Loucy (cell line): ENCODE results near the gene PROK1.

Experiments
- H2AFZ ChIP-seq: fragments of 200-600 bp; sonication (generic); 2 replicates; pipeline ENCODE4 v1.6.0; 2016; ENCODE audit warnings: antibody characterized with exemption, mild to moderate bottlenecking, low read length, moderate library complexity
- H3F3A ChIP-seq: fragments of 200-600 bp; 2 replicates; pipeline ENCODE4 v1.6.0; 2016; ENCODE audit warnings: antibody characterized with exemption, low read depth, mild to moderate bottlenecking
- H3K27me3 ChIP-seq: fragments of 200-600 bp; sonication (generic); 2 replicates; pipeline ENCODE4 v1.6.1; 2014; ENCODE audit warnings: low read length, mild to moderate bottlenecking; ENCODE audit not compliant: insufficient read depth, poor library complexity, severe bottlenecking
- H3K36me3 ChIP-seq: fragments of 200-600 bp; sonication (generic); 2 replicates; pipeline ENCODE4 v1.6.1; 2016; ENCODE audit warnings: low read length; ENCODE audit not compliant: insufficient read depth
- H3K4me1 ChIP-seq: fragments of 200-600 bp; sonication (generic); 2 replicates; pipeline ENCODE4 v1.5.1; 2014; ENCODE audit warnings: low read length, mild to moderate bottlenecking; ENCODE audit not compliant: insufficient read depth, poor library complexity, severe bottlenecking
- H3K4me2 ChIP-seq: fragments of 200-600 bp; sonication (generic); 2 replicates; pipeline ENCODE4 v1.6.0; 2014; ENCODE audit warnings: antibody characterized with exemption, low read length, low read depth, mild to moderate bottlenecking; ENCODE audit not compliant: poor library complexity, severe bottlenecking
- H3K4me3 ChIP-seq: fragments of 200-600 bp; sonication (generic); 2 replicates; pipeline ENCODE4 v1.5.1; 2014; ENCODE audit warnings: low read length, mild to moderate bottlenecking, mixed read lengths; ENCODE audit not compliant: poor library complexity, severe bottlenecking
- H3K79me2 ChIP-seq: fragments of 200-600 bp; sonication (generic); 2 replicates; pipeline ENCODE4 v1.6.1; 2014; ENCODE audit warnings: low read length; ENCODE audit not compliant: insufficient read depth
- H3K9ac ChIP-seq: fragments of 200-600 bp; sonication (generic); 2 replicates; pipeline ENCODE4 v1.6.0; 2014; ENCODE audit warnings: mild to moderate bottlenecking, low read depth, low read length, moderate library complexity; ENCODE audit not compliant: poor library complexity, severe bottlenecking
- H3K9me2 ChIP-seq: fragments of 200-600 bp; sonication (generic); replicated peaks from 2 replicates; pipeline ENCODE4 v1.6.1; 2016; ENCODE audit warnings: low read depth, low read length, mixed read lengths
- H3K9me3 ChIP-seq: fragments of 200-600 bp; sonication (generic); 2 replicates; pipeline ENCODE4 v1.6.1; 2014; ENCODE audit warnings: mild to moderate bottlenecking, antibody characterized with exemption, low read length, low read depth; ENCODE audit not compliant: insufficient read depth
- H4K20me1 ChIP-seq: fragments of 200-600 bp; sonication (generic); 2 replicates; pipeline ENCODE4 v1.6.0; 2014; ENCODE audit warnings: antibody characterized with exemption, low read length, mild to moderate bottlenecking; ENCODE audit not compliant: insufficient read depth, poor library complexity, severe bottlenecking
- CTCF ChIP-seq: fragments of 200-600 bp; sonication (generic); conservative IDR thresholded peaks from 2 replicates; pipeline ENCODE4 v1.5.1; 2014; ENCODE audit warnings: mild to moderate bottlenecking, antibody characterized with exemption, low read length
- EZH2phosphoT487 ChIP-seq: fragments of 200-600 bp; IDR thresholded peaks from 2 replicates; pipeline ENCODE4 v1.6.1; 2018; ENCODE audit warnings: antibody characterized with exemption, mild to moderate bottlenecking, moderate library complexity, borderline replicate concordance

The PROK1 gene

DNA sequence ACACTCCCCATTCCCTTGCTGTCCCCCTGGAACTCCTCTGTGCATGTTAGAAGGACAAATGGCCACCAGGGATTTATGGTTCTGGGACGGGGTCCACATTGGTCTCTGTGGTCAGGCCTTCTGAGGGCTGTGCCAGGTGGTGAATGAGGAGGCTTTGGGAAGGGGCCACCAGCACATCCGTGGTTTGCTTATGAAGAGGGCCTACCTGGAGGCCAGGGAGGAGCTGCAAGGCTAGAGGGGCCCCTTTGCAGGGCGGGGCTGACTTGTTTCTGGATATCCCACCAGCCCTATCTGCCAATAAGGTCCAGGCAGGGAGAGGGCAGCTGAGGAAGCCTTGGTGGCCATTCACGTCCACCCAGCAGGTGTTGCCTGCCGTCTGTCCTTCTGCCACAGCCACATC lies 43.1 kb downstream of the PROK1 start:
- Histone ChIP-seq H3K4me2 (no peak overlapping the region), H4K20me1 (no peaks in the 10 kb centered on the region), H3K27me3 (no peaks in the 10 kb centered on the region), H3K9ac (no peak overlapping the region), H3K79me2 (no peaks in the 10 kb centered on the region), H2AFZ (no peak overlapping the region), H3F3A (no peaks in the 10 kb centered on the region), H3K9me2 (no peaks in the 10 kb centered on the region), H3K9me3 (no peaks in the 10 kb centered on the region), H3K4me3 (no peak overlapping the region), H3K4me1 (peaks cover 12% of the 10 kb centered on the region), H3K36me3 (no peaks in the 10 kb centered on the region)
- TF ChIP-seq EZH2phosphoT487, result no peak
- no peak for TF ChIP-seq CTCF

- TF ChIP-seq EZH2phosphoT487 (no peak), CTCF (no peak)
- H3K4me2 ChIP-seq, result no peak overlapping the region
- no peaks in the 10 kb centered on the region for H3K9me2 ChIP-seq
- no peaks in the 10 kb centered on the region for H3K36me3 ChIP-seq
- H2AFZ ChIP-seq, result peak overlapping the region; percentile 27; the same call in 1 of the 2 replicates
- H3K9ac ChIP-seq, result no peak overlapping the region
- peaks cover 11% of the 10 kb centered on the region for H3K4me1 ChIP-seq
- no peaks in the 10 kb centered on the region for H3F3A ChIP-seq
- H3K4me3 ChIP-seq, result no peak overlapping the region
- H4K20me1 ChIP-seq, result no peaks in the 10 kb centered on the region
- H3K27me3 ChIP-seq, result no peaks in the 10 kb centered on the region
- no peaks in the 10 kb centered on the region for H3K9me3 ChIP-seq
- H3K79me2 ChIP-seq, result no peaks in the 10 kb centered on the region
Observed at GRCh38 chr1:110494522-110495406, 43.8 kb downstream of the PROK1 start.

GRCh38 chr1:110495926-110496600 lies 45.1 kb downstream of the PROK1 start:
- Histone ChIP-seq H3K9me2 (no peaks in the 10 kb centered on the region), H3K4me2 (no peak overlapping the region), H3K79me2 (no peaks in the 10 kb centered on the region), H3K9me3 (no peaks in the 10 kb centered on the region), H3K9ac (no peak overlapping the region), H3K27me3 (no peaks in the 10 kb centered on the region), H3K4me3 (no peak overlapping the region), H3F3A (no peaks in the 10 kb centered on the region), H3K4me1 (no peaks in the 10 kb centered on the region), H4K20me1 (no peaks in the 10 kb centered on the region), H2AFZ (no peak overlapping the region), H3K36me3 (no peaks in the 10 kb centered on the region)
- TF ChIP-seq CTCF (peak; percentile 96), EZH2phosphoT487 (no peak)
